Measurements from ENCODE around the gene SEMG2. TPM values are rescaled to one million over a fixed set of nuclear protein-coding genes. Genes with fewer than 3 reads are reported as not detected.

The SEMG2 gene
- total RNA-seq, 3 donors from 2014 or later = not detected

- ATAC-seq (no peak), DNase-seq (no peak)
- Histone ChIP-seq H3K36me3 (ENCODE audit: low read depth) (no peaks in the 10 kb centered on the region), H3K9me3 (no peaks in the 10 kb centered on the region), H3K4me1 (ENCODE audit: low read depth) (peaks cover 13% of the 10 kb centered on the region), H3K4me3 (no peak overlapping the region)
- TF ChIP-seq CTCF (IDR thresholded peaks at IDR 0.05) = no peak
- intact Hi-C loops (cut with DNase I, micrococcal nuclease) = no loop called here
Observed at GRCh38 chr20:45258259-45258658, 37.1 kb downstream of the SEMG2 start.

GRCh38 chr20:45258664-45259063 is 37.5 kb downstream of the SEMG2 start:
- H3K9me3 ChIP-seq = no peaks in the 10 kb centered on the region
- no peak overlapping the region for H3K4me3 ChIP-seq
- DNase-seq = no peak
- intact Hi-C loops (cut with DNase I, micrococcal nuclease) = no loop called here
- no peaks in the 10 kb centered on the region for H3K36me3 ChIP-seq (ENCODE audit: low read depth)
- TF ChIP-seq CTCF (IDR thresholded peaks at IDR 0.05) = no peak
- peaks cover 13% of the 10 kb centered on the region for H3K4me1 ChIP-seq (ENCODE audit: low read depth)
- no peak for ATAC-seq

- Histone ChIP-seq H3K36me3 (ENCODE audit: low read depth) (no peaks in the 10 kb centered on the region), H3K9me3 (no peaks in the 10 kb centered on the region), H3K4me3 (no peak overlapping the region), H3K4me1 (ENCODE audit: low read depth) (no peaks in the 10 kb centered on the region)
- TF ChIP-seq CTCF (IDR thresholded peaks at IDR 0.05) = no peak
- DNase-seq (no peak), ATAC-seq (no peak)
- intact Hi-C loops (cut with DNase I, micrococcal nuclease) = no loop called here
Observed at GRCh38 chr20:45263556-45264266, 42.5 kb downstream of the SEMG2 start.

- Histone ChIP-seq H3K4me1 (ENCODE audit: low read depth) (no peaks in the 10 kb centered on the region), H3K36me3 (ENCODE audit: low read depth) (no peaks in the 10 kb centered on the region), H3K9me3 (no peaks in the 10 kb centered on the region), H3K4me3 (no peak overlapping the region)
- DNase-seq = no peak
- intact Hi-C loops (cut with DNase I, micrococcal nuclease) = no loop called here
- TF ChIP-seq CTCF (IDR thresholded peaks at IDR 0.05) = no peak
- no peak for ATAC-seq
Observed at GRCh38 chr20:45266977-45267376, 45.8 kb downstream of the SEMG2 start.

- Histone ChIP-seq H3K9me3 (no peaks in the 10 kb centered on the region), H3K4me3 (no peak overlapping the region), H3K4me1 (ENCODE audit: low read depth) (no peaks in the 10 kb centered on the region), H3K36me3 (ENCODE audit: low read depth) (no peaks in the 10 kb centered on the region)
- intact Hi-C loops (cut with DNase I, micrococcal nuclease) = no loop called here
- ATAC-seq (no peak), DNase-seq (no peak)
- no peak for TF ChIP-seq CTCF (IDR thresholded peaks at IDR 0.05)
Observed at GRCh38 chr20:45268531-45268930, 47.4 kb downstream of the SEMG2 start.

- no peaks in the 10 kb centered on the region for H3K36me3 ChIP-seq (ENCODE audit: low read depth)
- H3K4me1 ChIP-seq (ENCODE audit: low read depth) = no peaks in the 10 kb centered on the region
- ATAC-seq (no peak), DNase-seq (no peak)
- H3K9me3 ChIP-seq = no peaks in the 10 kb centered on the region
- no peak for TF ChIP-seq CTCF (IDR thresholded peaks at IDR 0.05)
- intact Hi-C loops (cut with DNase I, micrococcal nuclease) = no loop called here
- H3K4me3 ChIP-seq = no peak overlapping the region
Observed at GRCh38 chr20:45269056-45269455, 47.9 kb downstream of the SEMG2 start.

All from mucosa of descending colon (tissue), 3 donors.